HG03565 (cell line): ENCODE measurements around the gene RFX2.

Experiments used
- ATAC-seq: cut with Tn5 transposase; IDR thresholded peaks from one replicate; pipeline ENCODE4 v1.9.1; 2021; ENCODE audit warnings: mild to moderate bottlenecking, moderate library complexity; ENCODE audit not compliant: unreplicated experiment

Gene RFX2

DNA sequence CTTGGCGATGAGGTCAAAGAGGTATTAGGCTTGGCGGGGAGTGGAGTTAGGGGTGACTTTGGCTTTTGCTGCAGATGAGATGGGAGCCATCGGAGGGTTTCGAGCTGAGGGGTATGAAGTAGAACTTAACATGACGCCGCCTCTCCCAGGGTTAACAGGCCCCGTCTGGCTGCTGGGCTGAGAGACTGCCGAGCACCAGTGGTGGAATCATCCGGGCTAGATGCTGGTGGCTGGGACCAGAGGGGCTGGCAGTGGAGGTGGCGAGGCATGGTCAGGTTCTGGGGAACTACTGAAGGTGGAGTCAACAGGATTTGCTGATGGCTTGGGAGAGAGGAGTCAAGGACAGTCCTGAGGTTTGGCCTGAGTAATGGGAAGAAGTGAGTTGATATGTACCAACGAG, 4.9 kb downstream of the RFX2 start:
- ATAC-seq: no peak

DNA sequence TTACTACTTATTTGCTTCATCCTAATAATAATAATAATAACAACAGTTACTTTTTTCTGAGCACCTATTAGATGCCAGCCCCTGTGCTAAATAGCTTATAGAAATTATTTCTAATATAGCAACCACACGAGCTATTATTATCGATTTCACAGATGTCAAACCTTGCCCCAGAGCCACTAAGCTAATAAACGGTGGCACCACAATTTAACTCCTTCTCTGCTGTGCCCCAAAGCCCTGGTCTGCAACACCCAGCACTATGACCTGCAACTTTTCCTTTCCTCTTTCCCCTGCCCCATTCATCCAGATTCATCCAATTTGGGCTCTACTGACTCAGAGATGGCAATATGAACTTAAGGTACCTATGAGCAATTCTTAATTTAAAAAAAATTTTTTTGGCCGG, 6.4 kb downstream of the RFX2 start:
- ATAC-seq: no peak

DNA sequence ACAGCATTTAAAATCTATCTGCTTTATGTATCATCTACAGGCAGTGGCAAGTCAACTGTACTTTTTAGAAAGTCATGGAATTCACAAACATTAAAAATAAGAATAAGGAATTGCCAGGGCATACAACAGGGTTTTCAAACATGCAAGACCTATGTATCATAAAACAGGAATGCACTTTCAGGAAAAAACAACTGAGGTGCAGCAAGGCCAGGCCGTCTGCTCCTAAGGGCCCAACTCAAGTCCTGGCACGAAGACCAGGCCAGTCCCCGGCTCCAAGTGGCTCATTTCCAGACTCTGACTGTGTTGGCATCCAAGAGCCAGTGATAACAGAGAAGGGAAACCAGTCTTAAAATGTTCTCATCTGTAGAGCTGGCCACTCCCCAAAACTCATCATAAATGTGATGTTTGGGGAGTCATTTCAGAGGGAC, 7.1 kb downstream of the RFX2 start:
- no peak for ATAC-seq

DNA sequence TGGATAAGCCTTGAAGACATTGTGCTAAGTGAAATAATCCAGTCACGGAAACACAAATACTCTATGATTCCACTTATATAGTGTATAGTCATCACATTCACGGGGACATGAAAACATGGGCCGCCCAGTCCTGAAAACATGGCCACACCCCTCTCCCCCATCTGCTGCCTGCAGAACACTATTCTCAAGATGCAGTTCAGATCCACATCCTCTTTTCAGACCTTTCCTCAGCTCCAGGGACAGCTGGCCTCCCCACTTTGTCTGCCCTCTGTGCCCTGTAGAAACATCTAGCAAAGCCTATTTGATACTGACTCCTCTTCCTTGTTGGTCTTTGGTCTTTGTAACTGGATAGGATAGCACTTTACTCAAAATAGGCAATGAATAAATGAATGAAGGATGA, 8.3 kb downstream of the RFX2 start:
- no peak for ATAC-seq

DNA sequence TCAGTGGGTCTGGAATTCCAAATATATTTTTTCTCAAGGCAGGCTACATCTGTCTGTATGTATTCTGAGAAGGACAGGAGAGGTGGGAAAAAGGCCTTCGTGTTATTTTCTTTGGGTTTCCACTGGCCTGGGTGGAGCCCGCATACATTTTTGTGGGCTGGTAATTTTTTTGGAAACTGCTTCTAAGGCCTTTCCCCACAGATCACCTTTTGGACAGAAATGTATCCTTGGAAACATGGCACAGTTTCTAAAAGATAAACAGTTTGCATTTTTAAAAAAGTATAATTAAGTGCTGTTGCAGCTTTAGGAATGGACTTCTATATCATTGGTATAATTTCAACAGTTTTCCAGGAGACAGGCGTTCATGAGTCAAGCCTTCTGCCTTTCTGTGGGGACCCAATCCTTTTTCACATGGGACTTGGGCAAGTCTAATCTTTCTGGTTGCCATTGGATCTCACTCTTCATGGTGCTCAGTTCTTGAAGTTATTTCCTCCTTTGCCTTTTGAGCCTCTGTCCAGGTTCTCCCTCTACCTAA, 8.9 kb downstream of the RFX2 start:
- no peak for ATAC-seq

DNA sequence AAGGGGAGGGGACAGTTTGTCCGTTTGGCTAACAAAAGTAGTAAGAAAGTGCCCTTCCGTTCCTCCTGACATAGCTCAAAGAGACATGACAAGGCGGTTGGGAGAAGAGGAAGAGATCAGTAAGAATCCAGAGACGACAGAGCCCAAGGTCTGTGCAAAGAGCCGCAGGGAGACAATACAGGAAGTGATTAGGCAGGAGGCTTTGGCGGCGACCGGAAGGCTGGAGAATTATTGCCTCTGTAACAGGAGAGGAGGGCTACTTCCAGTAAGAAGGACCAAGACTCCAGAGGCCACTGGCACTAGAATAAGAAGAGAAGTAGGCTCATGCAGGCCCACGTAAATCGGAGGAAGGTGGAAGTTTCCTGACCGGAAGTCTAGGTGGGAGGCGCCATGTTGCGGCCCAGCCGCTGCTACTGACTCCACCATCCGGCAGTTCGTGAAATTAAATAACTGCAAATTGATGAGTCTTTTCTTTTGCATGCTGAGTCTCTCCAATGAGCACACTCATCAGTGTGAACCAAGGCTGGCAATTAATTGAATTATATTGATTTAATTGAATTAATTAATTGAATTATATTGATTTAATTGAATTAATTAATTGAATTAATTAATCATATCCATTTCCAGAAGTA, 9.9 kb downstream of the RFX2 start:
- no peak for ATAC-seq

DNA sequence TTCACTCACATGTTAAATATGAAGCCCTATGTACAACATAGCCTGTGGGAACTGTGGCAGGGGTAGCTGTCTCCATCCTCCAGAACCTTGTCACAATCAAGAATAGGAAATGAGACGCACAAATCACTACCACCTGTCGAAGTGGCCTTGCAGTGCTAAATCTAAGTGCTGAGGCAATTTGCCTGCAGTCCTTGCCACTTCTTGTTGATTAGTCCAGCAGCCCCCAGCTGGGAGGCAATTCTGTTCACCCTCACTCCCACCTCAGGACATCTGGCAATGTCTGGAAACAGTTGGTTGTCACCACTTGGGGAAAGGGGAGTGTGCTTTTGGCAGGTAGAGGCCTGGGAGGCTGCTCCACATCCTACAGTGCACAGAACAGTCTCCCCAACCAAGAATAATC, 10.7 kb downstream of the RFX2 start:
- no peak for ATAC-seq

DNA sequence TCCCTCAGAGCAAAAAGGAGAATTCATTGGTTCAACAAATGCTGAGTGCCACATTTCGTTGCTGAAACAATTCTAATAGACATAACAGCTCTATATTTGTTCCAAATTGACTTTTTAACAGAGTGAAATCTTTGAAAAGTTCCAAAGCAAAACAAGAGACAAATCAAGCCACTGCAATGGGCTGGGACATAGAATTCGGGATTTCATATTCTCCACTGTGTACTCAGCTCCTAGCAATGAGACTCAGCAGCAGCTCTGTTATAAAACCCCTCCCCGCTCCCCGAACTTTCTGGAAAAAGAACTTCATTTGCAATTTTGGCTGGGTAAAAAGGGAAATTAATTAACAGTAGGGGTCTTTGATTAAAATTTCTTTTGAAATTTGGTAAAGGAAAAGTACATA, 11.3 kb downstream of the RFX2 start:
- no peak for ATAC-seq

DNA sequence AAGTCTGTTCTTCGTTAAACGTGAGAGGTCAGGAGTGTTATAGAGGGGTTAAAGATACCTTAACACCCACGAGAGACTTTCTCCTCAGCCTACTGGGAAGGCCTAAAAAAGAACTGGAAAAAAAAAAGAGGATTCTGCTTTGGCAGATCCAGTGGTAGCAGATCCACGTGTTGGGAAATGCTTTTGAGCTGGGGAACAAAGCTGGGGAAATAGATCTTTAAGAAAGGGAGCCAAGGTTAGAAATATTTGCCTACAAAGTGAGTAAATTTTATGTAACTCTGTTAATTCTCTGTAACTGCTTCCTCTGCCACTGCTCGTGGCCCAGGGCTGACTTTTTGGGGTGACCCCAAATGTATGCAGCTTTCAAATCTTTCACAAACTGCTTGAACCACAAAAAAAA, 11.7 kb downstream of the RFX2 start:
- ATAC-seq: no peak

DNA sequence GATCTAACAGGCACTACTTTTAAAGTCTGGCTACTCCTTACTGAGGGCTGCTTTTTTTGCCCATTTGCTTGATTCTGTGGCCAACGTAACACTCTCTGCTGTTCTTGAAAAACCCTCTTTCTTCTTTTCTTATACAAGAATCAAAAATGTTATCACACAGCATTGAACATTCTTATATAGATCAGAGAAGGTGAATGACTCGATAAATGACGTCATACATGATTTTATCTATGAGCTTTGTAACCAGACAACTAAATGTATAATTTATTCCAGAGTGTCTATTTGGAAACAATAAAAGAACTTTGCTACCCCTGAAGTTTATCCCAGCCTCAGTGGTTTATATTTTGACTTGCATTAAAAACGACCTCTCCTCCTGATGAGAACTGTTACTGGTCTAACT, 12.4 kb downstream of the RFX2 start:
- no peak for ATAC-seq

DNA sequence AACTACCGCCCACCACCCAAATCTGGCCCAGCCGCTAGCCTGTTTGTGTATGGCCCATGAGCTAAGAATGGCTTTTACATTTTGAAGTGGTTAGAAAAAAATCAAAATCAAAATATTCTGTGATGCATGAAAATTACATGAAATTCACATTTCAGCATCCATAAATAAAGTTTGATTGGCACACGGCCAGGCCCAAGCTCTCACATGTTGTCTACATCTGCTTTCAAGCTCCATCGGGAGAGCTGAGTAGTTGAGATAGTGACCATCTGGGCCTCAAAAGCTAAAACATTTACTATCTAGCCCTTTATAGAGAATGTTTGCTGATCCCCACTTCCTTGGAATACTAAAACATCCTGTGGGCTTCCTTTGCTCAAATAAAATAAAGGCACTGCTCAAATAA, 14.5 kb downstream of the RFX2 start:
- ATAC-seq: no peak

DNA sequence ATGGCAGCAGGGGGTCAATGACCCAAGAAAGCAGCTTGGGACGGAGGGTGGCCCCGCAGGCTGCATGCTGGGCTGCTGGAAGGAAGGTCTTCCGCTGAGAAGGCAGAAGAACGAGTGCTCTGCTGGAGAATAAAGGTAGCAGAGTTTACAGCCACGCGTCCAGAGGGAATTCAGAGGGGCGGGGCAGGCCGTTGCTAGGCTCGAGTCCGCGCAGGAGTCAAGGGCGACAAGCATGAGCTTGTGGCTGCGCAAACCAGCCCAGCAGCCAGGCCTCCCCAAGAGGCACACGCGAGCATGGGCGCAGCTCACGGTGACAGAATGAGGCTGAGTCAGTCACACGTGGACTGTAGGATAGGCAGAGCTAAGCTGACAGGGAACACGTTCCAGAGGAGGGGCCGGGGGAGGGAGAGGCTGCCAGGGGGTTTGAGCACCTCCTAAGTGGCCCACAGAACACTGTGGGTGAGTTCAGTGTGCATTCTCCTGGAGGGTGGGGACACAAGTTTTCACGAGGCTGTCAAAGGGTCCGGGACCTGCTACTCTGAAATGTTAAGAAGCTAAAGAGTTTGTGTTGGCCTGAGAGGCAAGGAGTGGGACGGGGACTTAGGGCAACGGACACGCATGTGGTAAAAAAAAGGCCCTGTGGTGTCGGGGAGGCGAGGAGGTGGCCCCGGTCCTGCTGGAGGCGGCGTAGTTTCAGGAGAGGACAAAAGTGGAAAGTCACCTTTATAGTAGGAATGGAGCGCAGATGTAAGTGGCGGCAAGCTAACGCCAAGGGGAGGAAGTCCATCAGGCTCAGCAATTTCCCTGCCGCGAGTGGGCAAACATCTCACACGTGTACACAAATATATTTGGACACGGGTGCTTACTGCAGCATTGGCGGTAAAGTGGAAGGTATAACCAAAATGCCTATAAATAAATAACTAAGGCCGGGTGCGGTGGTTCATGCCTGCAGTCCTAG, 17.7 kb downstream of the RFX2 start:
- no peak for ATAC-seq

DNA sequence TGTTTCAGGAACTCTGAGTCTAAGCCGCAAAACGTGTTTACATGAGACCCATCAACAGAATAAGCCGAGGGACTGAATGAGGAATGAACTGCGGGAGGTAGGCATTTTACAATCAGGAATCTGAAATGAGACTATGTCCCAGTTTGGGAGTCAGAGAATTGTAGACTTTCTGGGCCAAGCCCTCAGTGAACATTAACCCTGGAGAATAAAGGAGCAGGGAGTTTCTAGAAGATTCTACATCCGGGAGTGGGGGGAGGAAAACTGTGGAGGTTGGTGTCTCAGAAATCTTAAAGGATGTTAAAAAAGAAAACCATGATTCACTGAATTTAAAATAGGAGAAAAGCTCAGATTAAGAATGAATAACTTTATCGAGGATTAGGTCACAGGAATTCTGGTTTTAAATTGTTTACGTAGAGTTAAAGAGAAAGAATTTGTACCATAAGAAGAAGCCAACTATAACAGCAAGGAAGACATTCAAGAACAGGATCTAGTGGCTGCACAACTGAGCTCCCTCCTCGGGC, 18.5 kb downstream of the RFX2 start:
- no peak for ATAC-seq

DNA sequence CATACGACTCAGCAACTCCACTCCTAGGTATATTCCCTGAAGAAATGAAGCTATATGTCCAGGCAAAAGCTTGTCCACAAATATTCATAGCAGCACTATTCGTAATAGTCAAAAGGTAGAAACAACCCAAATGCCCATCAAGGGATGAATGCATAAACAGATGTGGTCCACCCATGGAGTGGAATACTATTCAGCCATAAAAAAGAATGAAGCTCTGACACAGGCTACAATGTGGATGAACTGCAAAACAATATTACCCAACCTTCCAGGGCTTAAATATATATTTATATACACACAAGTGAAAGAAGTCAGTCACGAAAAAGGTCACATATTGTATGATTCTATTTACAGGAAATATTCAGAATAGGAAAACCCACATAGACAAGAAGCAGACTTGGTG, 19.7 kb downstream of the RFX2 start:
- ATAC-seq: no peak

DNA sequence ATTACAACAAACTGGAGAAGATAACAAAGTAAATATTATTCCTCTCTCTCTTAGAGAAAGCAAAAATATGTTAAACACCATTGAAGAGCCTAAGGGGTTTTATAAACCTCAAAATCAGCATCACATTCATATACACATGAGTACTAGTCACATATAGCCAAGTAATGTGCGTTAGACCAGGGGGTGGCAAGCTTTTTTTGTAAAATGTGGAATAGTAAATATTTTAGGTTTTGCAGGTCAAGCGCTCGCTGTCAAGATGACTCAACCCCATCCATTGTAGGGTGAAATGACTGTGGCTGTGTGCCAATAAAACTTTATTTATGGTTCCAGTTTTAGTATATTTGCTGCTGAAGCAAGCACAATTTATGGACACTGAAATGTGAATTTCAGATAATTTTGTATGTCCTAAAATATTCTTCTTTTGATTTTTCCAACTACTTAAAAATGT, 21.7 kb downstream of the RFX2 start:
- no peak for ATAC-seq

DNA sequence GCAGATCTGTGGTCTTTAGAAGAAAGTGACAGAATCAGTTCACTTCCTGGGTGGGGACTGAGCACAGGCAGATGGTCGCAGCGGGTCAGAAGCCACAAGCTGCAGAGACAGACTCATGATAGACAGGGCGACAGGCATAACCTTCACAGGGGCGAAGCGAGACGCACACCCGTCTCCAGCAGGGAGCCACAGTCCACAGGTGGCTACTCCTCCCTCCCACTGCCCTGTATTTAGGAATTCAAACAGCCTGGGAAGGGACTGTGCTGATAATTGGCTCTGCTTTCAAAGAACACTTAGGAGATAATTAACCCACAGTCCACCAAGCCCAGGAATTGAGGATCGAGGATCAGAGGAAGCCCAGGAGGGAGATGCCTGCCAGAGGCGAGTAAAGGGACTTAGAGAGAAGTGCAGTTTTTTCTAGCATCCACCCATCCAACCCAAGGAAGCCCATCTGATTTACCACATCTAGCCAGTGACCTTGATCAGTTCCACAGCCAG, 23.2 kb downstream of the RFX2 start:
- no peak for ATAC-seq

DNA sequence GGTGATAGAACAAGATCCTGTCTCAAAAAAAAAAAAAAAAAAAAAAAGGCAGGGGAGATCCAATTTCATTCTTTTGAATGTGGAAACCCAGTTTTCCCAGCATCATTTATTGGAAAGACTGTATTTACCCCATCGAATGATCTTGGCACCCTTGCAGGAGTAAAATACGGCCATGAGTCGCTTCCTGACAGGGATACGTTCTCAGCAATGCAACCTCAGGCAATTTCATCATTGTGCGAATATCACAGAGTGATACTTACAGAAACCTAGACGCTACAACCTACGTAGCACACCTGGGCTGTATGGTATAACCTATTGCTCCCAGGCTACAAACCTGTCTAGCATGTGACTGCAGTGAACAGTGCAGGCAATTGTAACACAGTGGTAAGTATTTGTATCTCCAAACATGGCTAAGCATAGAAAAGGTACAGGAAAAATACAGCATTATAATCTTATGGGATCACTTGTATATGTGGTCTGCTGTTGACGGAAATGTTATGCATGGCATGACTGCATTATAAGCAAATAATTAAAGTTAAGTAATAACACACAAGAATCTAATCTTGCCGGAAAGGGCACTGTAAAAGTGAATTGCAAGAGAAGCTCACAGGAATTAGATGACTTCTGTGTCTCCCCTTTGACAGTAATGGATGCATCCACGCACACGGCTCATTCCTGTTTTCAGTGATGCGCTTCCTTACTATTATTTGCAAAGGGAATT, 24.1 kb downstream of the RFX2 start:
- ATAC-seq: no peak

DNA sequence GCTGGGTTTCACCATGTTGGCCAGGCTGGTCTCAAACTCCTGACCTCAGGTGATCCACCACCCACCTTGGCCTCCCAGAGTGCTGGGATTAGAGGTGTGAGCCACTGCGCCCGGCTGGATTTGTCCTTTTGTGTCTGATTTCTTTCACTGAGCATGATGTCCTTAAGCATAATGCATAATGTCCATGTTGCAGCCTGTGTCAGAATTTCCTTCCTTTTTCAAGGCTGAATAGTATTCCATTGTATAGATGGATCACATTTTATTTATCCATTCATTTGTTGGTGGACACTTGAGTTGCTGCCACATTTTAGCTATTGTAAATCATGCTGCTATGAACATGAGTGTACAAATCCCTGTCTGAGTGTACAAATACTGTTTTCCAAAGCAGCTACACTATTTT, 25.5 kb downstream of the RFX2 start:
- ATAC-seq: no peak

DNA sequence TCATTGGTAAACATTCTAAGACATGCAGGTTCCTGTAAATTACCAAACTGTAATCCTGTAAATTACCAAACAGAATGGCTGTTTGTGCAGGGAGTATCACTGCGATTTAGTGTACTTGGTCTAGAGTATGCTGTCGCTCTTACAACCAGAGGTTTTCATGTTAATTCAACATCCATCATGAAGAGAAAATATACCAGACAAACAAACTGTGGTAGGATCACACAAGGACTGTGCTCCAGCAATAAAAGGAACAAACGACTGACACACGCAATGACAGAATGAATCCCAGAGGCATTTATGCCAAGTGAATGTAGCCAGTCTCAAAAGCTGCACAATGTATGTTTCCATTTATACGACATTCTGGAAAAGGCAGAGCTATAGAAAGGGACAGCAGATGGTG, 31.2 kb downstream of the RFX2 start:
- no peak for ATAC-seq

DNA sequence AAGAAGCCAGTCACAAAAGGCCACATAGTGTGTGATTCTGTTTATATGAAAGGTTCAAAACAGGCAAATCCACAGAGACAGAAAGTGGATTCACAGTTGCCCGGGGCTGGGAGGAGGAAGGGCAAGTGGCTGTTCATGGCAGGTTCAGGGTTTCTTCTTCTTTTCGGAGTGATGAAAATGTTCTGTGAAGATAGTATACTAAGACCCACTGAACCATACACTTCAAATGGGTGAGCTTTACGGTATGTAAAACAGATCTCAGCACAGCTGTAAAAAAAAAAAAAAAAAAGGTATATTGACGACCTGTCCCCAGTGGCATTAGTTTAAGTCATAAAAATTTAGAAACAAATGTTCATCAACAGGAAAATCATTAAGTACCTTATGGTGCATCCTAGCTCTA, 32.2 kb downstream of the RFX2 start:
- ATAC-seq: no peak
